Testis (tissue), 3 donors: ENCODE measurements around the gene EPB41L4A. TPM values are rescaled to one million over a fixed set of nuclear protein-coding genes. Genes with fewer than 3 reads are reported as not detected.
"Not testable (repeated sequence)": the region's sequence is repeated elsewhere in the genome, so short reads cannot be mapped to it uniquely, and the experiment has no call there.

ENCODE experiments used
- DNase-seq: peaks from one replicate; pipeline ENCODE4 v3.0.0-alpha.2; 2019
- H3K27ac ChIP-seq, 2 donors: fragments of 200-600 bp; sonication (generic); one replicate each; pipeline ENCODE4 v1.5.1; 2019
- H3K27me3 ChIP-seq: fragments of 200-600 bp; sonication (generic); one replicate; pipeline ENCODE4 v1.5.1; 2019
- H3K36me3 ChIP-seq: fragments of 200-600 bp; sonication (generic); one replicate; pipeline ENCODE4 v1.5.1; 2017; ENCODE audit warnings: low read depth; ENCODE audit errors: missing control alignments
- H3K4me1 ChIP-seq: fragments of 200-600 bp; sonication (generic); one replicate; pipeline ENCODE4 v1.5.1; 2019
- H3K4me3 ChIP-seq, 2 donors: fragments of 200-600 bp; sonication (generic); one replicate each; pipeline ENCODE4 v1.5.1; 2017 to 2019
- H3K9me3 ChIP-seq: fragments of 200-600 bp; sonication (generic); one replicate; pipeline ENCODE4 v1.5.1; 2017
- POLR2A ChIP-seq: fragments of 450-650 bp; IDR thresholded peaks from one replicate; pipeline ENCODE4 v1.6.1; 2017; ENCODE audit warnings: antibody characterized with exemption, mild to moderate bottlenecking, moderate library complexity
- WGBS, 2 donors: methylation state at CpG; one replicate each; pipeline ENCODE4 v1.1.5; 2018; 5-methylcytosine and 5-hydroxymethylcytosine counted together
- intact Hi-C: fragments of 100-400 bp; cut with DNase I; formaldehyde crosslinking; loops from one replicate; pipeline ENCODE4 v1.15.1; 2023; ENCODE audit warnings: low total_unique reads
- polyA plus RNA-seq: library from polyadenylated mRNA; stranded (reverse); fragments of 350-450 nt; fragmentation: Illumina TruSeq; extraction: RNeasy Lipid Tissue Mini Kit (QIAGEN cat#74804); gene quantifications from one replicate; pipeline ENCODE4 v1.2.3, GENCODE V29; 2014; ENCODE audit warnings: low read depth, low replicate concordance; ENCODE audit not compliant: insufficient read depth
- total RNA-seq, 2 donors: library from RNA; depleted of rRNA; stranded (reverse); fragments of >200 nt; gene quantifications; one replicate each; pipeline ENCODE4 v1.2.3, GENCODE V29; 2016
- TF ChIP-seq, protein P1 (sequence below), 3 experiments: fragments of 450-650 bp in 2 of 3; fragments of 200-600 bp in 1 of 3; sonication (generic) in 1 of 3; IDR thresholded peaks; one replicate each; pipeline ENCODE4 v1.5.1; 2016 to 2019; ENCODE audit warnings: antibody characterized with exemption in 3 of 3, mild to moderate bottlenecking in 2 of 3, moderate library complexity in 1 of 3

The EPB41L4A gene
- total and polyA plus RNA-seq, 3 donors from 2014 or later: 9.0 to 23.9 (median 13.3) TPM

DNA sequence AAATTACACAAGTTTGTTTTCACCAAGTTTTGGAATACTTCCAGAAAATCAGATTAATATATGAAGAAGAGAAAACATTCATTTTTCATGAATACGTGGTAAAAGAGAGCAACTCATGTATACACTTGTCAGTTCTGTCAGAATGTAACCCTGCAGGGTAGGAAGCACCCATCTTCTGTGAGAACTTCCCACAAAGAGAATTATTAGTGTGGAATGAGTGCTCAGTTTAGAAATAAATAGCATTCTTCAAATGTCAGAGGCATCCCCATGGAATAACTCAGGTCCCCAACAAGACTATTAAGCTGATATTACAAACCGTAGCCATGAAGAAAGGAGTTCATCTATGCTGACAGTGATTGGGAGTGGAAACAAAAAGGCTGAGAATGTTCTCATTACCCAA lies 45.2 kb downstream of the EPB41L4A start:
- WGBS, 2 donors: 61 to 77% methylated on average over 2 of the region's 2 CpGs
- H3K27ac ChIP-seq: no peak overlapping the region
- TF ChIP-seq, protein P1, sequence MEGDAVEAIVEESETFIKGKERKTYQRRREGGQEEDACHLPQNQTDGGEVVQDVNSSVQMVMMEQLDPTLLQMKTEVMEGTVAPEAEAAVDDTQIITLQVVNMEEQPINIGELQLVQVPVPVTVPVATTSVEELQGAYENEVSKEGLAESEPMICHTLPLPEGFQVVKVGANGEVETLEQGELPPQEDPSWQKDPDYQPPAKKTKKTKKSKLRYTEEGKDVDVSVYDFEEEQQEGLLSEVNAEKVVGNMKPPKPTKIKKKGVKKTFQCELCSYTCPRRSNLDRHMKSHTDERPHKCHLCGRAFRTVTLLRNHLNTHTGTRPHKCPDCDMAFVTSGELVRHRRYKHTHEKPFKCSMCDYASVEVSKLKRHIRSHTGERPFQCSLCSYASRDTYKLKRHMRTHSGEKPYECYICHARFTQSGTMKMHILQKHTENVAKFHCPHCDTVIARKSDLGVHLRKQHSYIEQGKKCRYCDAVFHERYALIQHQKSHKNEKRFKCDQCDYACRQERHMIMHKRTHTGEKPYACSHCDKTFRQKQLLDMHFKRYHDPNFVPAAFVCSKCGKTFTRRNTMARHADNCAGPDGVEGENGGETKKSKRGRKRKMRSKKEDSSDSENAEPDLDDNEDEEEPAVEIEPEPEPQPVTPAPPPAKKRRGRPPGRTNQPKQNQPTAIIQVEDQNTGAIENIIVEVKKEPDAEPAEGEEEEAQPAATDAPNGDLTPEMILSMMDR (IDR thresholded peaks at IDR 0.05): no peak
- no peak for TF ChIP-seq POLR2A

DNA sequence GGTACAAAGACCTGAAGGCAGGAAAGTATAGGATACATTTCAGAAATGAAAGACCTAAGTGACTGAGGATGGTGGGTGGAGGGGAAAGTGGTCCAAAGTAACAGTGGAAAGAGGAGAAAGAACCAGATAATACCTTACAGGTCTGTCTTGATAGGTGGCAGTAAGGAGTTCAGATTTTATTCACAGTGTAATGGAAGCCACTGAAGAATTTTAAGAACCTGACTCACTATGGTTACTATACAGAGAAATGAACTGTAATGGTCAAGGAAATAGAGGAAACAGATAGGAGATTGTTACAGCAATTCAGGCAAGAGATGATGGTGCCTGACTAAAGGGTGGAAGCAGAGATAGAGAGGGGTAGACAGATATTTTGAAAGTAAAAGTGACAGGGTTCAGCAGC lies 46.5 kb downstream of the EPB41L4A start:
- Histone ChIP-seq H3K27ac (no peak overlapping the region), H3K4me1 (no peaks in the 10 kb centered on the region), H3K9me3 (no peaks in the 10 kb centered on the region), H3K27me3 (no peaks in the 10 kb centered on the region), H3K4me3 (no peak overlapping the region), H3K36me3 (no peaks in the 10 kb centered on the region)
- no peak for DNase-seq
- TF ChIP-seq, protein P1 (IDR thresholded peaks at IDR 0.05): no peak
- TF ChIP-seq POLR2A: no peak
- intact Hi-C loops: no loop called here

More for the DNA sequence above, 45.2 kb downstream of the EPB41L4A start:
- intact Hi-C loops: no loop called here
- H3K4me3 ChIP-seq: no peak overlapping the region
- no peaks in the 10 kb centered on the region for H3K4me1 ChIP-seq
- no peaks in the 10 kb centered on the region for H3K36me3 ChIP-seq
- no peak for DNase-seq
- no peaks in the 10 kb centered on the region for H3K9me3 ChIP-seq
- H3K27me3 ChIP-seq: no peaks in the 10 kb centered on the region

DNA sequence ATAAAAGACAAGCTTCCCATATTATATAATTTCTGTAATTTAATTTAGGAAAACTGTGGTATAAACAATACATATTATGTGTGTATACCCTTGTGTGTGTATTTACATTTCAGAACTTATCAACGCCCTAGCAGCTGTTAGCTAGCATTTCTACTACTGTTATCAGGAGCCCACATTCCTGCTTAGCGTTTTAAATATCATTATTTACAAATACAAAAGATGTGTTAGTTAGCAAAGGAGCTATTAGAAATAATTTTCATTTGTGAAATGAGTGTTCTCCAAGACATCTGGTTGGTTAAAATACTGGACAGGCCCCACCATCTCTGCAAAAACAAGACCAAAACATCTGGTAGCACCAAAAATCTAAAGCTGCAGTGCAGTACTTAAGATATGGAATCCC lies 48.0 kb downstream of the EPB41L4A start:
- no peak for TF ChIP-seq POLR2A
- TF ChIP-seq, protein P1 (IDR thresholded peaks at IDR 0.05): no peak
- Histone ChIP-seq H3K27ac (no peak overlapping the region), H3K36me3 (no peaks in the 10 kb centered on the region), H3K27me3 (no peaks in the 10 kb centered on the region), H3K4me1 (no peaks in the 10 kb centered on the region), H3K9me3 (no peaks in the 10 kb centered on the region), H3K4me3 (no peak overlapping the region)
- intact Hi-C loops: no loop called here
- 53 to 74% methylated on average over 2 of the region's 2 CpGs for WGBS, 2 donors
- no peak for DNase-seq

DNA sequence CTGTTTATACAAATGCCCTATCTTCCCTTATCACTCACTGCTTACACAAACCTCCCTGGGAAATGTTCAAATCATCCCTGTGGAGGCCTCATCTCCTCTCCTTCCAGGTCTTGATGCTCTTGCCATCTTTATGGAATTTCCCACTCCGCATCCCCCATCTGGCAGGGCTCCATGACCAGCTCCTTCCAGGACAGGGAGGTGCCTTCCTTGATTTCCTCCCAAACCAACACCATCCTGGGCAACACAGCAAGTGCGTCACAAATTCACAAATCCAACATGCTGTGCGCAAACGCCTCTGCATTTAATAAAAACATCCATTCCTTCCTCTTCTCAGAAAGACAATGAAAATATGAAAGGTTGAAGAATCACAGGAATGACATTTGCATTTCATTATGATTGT lies 51.7 kb downstream of the EPB41L4A start:
- no peak for TF ChIP-seq POLR2A
- TF ChIP-seq, protein P1 (IDR thresholded peaks at IDR 0.05): no peak
- no peak for DNase-seq
- intact Hi-C loops: no loop called here
- Histone ChIP-seq H3K9me3 (no peaks in the 10 kb centered on the region), H3K27ac (no peak overlapping the region), H3K4me3 (no peak overlapping the region), H3K36me3 (no peaks in the 10 kb centered on the region), H3K4me1 (no peaks in the 10 kb centered on the region), H3K27me3 (no peaks in the 10 kb centered on the region)
- WGBS, 2 donors: 86 to 89% methylated on average over 4 of the region's 4 CpGs

DNA sequence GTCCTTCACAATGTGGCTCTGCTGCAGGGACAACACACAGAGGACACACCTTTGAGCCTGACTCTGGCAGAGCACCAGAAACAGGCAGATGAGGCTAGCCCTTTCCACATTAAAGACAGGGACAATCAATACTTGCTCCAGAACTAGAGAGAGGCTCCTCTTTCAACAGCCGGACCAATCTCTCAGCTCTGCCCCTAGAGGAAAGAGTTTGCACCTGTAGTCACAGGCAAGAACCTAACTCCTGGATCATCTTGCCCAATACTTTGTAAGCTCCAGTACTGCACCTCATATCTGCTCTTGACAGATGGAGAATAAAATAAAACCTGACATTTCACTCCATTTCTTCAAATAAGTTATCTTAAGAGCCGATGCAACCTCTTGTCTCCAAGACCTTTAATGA lies 52.1 kb downstream of the EPB41L4A start:
- DNase-seq: no peak
- no peak overlapping the region for H3K4me3 ChIP-seq
- 39 to 46% methylated on average over 2 of the region's 2 CpGs for WGBS, 2 donors
- no peaks in the 10 kb centered on the region for H3K36me3 ChIP-seq
- H3K4me1 ChIP-seq: no peaks in the 10 kb centered on the region
- intact Hi-C loops: no loop called here
- no peak overlapping the region for H3K27ac ChIP-seq
- TF ChIP-seq POLR2A: no peak
- TF ChIP-seq, protein P1 (IDR thresholded peaks at IDR 0.05): no peak
- H3K9me3 ChIP-seq: no peaks in the 10 kb centered on the region
- H3K27me3 ChIP-seq: no peaks in the 10 kb centered on the region

DNA sequence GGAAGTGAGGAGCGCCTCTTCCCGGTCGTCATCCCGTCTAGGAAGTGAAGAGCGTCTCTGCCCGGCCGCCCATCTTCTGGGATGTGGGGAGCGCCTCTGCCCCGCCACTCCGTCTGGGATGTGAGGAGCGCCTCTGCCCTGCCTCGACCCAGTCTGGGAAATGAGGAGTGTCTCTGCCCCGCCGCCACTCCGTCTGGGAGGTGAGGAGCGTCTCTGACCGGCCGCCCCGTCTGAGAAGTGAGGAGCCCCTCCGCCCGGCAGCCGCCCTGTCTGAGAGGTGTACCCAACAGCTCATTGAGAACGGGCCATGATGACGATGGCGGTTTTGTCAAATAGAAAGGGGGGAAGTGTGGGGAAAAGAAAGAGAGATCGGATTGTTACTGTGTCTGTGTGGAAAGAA lies 58.3 kb downstream of the EPB41L4A start:
- H3K4me1 ChIP-seq, H3K9me3 ChIP-seq, DNase-seq, H3K27ac ChIP-seq, H3K36me3 ChIP-seq, H3K4me3 ChIP-seq, intact Hi-C loops, H3K27me3 ChIP-seq: not testable (repeated sequence)
- WGBS, 2 donors: 78 to 80% methylated on average over 17 to 26 of the region's 26 CpGs
